IPS-20b (cell line): ENCODE data around the gene ZDHHC11.
"Not testable (repeated sequence)": the region's sequence is repeated elsewhere in the genome, so short reads cannot be mapped to it uniquely, and the experiment has no call there.

ENCODE experiments used
- H3K27ac ChIP-seq: one replicate; pipeline ENCODE4 v1.5.1; 2013; ENCODE audit warnings: low read length
- H3K27me3 ChIP-seq: 2 replicates; pipeline ENCODE4 v1.6.1; 2013; ENCODE audit warnings: mild to moderate bottlenecking, low read length, inconsistent platforms; ENCODE audit not compliant: insufficient read depth
- H3K36me3 ChIP-seq: 2 replicates; pipeline ENCODE4 v1.6.1; 2013; ENCODE audit warnings: low read depth, mild to moderate bottlenecking, inconsistent platforms, low read length, moderate library complexity; ENCODE audit not compliant: insufficient read depth
- H3K4me1 ChIP-seq: 2 replicates; pipeline ENCODE4 v1.6.1; 2013; ENCODE audit warnings: mild to moderate bottlenecking, control low read depth, inconsistent platforms, low read length, moderate library complexity; ENCODE audit not compliant: insufficient read depth
- H3K4me3 ChIP-seq: 2 replicates; pipeline ENCODE4 v1.5.1; 2013; ENCODE audit warnings: mild to moderate bottlenecking, low read length, inconsistent platforms
- H3K9ac ChIP-seq: 2 replicates; pipeline ENCODE4 v1.6.1; 2013; ENCODE audit warnings: low read depth, mild to moderate bottlenecking, inconsistent platforms, low read length, moderate library complexity
- H3K9me3 ChIP-seq: 2 replicates; pipeline ENCODE4 v1.6.1; 2013; ENCODE audit warnings: mild to moderate bottlenecking, low read depth, low read length, inconsistent platforms; ENCODE audit not compliant: insufficient read depth

The ZDHHC11 gene

DNA sequence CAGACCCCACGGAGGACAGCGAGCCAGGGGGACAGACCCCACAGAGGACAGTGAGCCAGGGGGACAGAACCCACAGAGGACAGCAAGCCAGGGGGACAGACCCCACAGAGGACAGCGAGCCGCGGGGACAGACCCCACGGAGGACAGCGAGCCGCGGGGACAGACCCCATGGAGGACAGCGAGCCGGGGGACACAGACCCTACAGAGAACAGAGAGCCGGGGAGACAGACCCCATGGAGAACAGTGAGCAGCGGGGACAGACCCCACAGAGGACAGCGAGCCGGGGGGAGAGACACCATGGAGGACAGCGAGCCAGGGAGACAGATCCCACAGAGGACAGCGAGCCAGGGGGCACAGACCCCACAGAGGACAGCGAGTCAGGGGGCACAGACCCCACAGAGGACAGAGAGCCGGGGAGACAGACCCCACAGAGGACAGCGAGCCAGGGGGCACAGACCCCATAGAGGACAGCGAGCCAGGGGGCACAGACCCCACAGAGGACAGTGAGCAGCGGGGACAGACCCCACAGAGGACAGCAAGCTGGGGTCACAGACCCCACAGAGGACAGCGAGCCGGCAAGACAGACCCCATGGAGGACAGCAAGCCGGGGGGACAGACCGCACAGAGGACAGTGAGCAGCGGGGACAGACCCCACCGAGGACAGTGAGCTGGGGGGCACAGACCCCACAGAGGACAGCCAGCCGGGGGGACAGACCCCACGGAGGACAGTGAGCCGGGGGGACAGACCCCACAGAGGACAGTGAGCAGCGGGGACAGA lies 4.4 kb upstream of the ZDHHC11 start:
- no peaks in the 10 kb centered on the region for H3K36me3 ChIP-seq
- H3K27ac ChIP-seq = no peak overlapping the region
- H3K27me3 ChIP-seq = no peaks in the 10 kb centered on the region
- H3K9ac ChIP-seq = no peak overlapping the region
- no peaks in the 10 kb centered on the region for H3K4me1 ChIP-seq
- H3K9me3 ChIP-seq = no peaks in the 10 kb centered on the region
- H3K4me3 ChIP-seq = no peak overlapping the region

DNA sequence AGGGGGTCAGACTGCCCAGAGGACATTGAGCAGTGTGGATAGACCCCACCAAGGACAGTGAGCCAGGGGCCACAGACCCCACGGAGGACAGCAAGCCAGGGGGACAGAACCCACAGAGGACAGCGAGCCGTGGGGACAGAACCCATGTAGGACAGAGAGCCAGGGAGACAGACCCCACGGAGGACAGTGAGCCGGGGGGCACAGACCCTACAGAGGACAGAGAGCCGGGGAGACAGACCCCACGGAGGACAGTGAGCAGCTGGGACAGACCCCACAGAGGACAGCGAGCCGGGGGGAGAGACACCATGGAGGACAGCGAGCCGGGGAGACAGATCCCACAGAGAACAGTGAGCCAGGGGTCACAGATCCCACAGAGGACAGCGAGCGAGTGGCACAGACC lies 3.4 kb upstream of the ZDHHC11 start:
- Histone ChIP-seq H3K9me3 (no peaks in the 10 kb centered on the region), H3K4me3 (no peak overlapping the region), H3K36me3 (no peaks in the 10 kb centered on the region), H3K27me3 (no peaks in the 10 kb centered on the region), H3K4me1 (no peaks in the 10 kb centered on the region), H3K9ac (no peak overlapping the region), H3K27ac (no peak overlapping the region)

DNA sequence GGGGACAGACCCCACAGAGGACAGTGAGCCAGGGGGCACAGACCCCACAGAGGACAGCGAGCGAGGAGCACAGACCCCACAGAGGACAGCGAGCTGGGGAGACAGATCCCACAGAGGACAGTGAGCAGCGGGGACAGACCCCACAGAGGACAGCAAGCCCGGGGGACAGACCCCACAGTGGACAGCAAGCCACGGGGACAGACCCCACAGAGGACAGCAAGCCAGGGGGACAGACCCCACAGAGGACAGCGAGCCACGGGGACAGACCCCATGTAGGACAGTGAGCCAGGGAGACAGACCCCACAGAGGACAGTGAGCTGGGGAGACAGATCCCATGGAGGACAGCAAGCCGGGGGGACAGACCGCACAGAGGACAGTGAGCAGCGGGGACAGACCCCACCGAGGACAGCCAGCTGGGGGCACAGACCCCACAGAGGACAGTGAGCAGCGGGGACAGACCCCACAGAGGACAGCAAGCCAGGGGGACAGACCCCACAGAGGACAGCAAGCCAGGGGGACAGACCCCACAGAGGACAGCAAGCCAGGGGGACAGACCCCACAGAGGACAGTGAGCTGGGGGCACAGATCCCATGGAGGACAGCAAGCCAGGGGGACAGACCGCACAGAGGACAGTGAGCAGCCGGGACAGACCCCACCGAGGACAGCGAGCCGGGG lies 2.8 kb upstream of the ZDHHC11 start:
- H3K36me3 ChIP-seq, H3K27me3 ChIP-seq, H3K4me3 ChIP-seq, H3K9ac ChIP-seq, H3K9me3 ChIP-seq, H3K4me1 ChIP-seq, H3K27ac ChIP-seq: not testable (repeated sequence)

DNA sequence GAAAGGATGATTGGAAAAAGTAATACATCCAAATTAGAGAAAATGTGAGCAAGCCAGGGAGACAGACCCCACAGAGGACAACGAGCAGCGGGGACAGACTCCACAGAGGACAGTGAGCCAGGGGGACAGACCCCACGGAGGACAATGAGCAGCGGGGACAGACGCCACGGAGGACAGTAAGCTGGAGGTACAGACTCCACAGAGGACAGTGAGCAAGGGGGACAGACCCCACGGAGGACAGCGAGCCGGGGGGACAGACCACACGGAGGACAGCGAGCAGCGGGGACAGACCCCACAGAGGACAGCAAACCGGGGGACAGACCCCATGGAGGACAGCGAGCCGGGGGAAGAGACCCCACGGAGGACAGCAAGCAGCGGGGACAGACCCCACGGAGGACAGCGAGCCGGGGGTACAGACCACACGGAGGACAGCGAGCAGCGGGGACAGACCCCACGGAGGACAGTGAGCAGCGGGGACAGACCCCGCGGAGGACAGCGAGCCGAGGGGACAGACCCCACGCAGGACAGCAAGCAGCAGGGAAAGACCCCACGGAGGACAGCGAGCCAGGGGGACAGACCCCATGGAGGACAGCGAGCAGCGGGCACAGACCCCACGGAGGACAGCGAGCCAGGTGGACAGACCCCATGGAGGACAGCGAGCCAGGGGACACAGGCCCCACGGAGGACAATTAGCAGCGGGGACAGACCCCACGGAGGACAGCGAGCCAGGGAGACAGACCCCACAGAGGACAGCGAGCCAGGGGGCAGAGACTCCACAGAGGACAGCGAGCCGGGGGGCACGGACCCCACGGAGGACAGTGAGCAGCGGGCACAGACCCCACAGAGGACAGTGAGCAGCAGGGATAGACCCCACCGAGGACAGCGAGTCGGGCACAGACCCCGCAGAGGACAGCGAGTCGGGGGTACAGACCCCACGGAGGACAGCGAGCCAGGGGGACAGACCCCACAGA lies 1.9 kb upstream of the ZDHHC11 start:
- no peaks in the 10 kb centered on the region for H3K4me1 ChIP-seq
- no peaks in the 10 kb centered on the region for H3K27me3 ChIP-seq
- H3K9ac ChIP-seq = no peak overlapping the region
- H3K4me3 ChIP-seq = no peak overlapping the region
- H3K36me3 ChIP-seq = no peaks in the 10 kb centered on the region
- H3K27ac ChIP-seq = no peak overlapping the region
- H3K9me3 ChIP-seq = no peaks in the 10 kb centered on the region

DNA sequence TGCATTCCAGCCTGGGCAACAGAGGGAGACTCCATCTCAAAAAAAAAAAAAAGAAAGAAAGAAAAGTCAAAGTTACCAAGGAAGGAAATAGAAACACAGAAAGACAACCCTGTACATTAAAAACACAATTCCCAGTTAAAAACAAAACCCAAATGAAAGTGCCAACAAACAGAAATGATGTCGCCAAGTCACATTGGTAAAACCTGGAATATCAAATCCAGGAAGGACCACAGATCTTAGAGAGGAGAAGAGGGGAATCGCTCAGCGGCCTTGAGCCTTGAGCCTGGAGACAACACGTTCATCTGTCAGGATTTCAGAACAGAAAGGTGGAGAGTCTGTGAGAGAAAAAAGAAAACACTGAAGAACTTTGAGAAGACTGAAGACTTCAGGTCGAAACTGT lies 1.2 kb upstream of the ZDHHC11 start:
- Histone ChIP-seq H3K4me3 (no peak overlapping the region), H3K27me3 (no peaks in the 10 kb centered on the region), H3K36me3 (no peaks in the 10 kb centered on the region), H3K27ac (no peak overlapping the region), H3K9me3 (no peaks in the 10 kb centered on the region), H3K9ac (no peak overlapping the region), H3K4me1 (no peaks in the 10 kb centered on the region)

DNA sequence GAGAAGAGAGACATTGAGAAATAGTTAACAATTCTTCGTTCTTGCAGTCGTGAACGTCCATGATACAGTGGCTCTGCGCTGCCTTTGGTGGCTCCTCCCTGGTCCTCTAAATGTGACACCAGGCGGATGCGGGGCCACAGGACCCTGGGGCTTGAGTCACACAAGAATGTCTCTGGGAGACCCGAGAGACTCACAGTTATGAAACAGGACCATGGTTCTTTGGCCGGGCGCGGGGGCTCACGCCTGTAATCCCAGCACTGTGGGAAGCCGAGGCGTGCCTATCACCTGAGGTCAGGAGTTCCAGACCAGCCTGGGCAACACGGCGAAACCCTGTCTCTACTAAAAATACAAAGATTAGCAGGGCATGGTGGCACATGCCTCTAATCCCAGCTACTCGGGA lies 767 bp upstream of the ZDHHC11 start:
- H3K9me3 ChIP-seq = no peaks in the 10 kb centered on the region
- H3K27ac ChIP-seq = no peak overlapping the region
- no peaks in the 10 kb centered on the region for H3K27me3 ChIP-seq
- H3K36me3 ChIP-seq = no peaks in the 10 kb centered on the region
- no peak overlapping the region for H3K4me3 ChIP-seq
- H3K4me1 ChIP-seq = no peaks in the 10 kb centered on the region
- no peak overlapping the region for H3K9ac ChIP-seq

DNA sequence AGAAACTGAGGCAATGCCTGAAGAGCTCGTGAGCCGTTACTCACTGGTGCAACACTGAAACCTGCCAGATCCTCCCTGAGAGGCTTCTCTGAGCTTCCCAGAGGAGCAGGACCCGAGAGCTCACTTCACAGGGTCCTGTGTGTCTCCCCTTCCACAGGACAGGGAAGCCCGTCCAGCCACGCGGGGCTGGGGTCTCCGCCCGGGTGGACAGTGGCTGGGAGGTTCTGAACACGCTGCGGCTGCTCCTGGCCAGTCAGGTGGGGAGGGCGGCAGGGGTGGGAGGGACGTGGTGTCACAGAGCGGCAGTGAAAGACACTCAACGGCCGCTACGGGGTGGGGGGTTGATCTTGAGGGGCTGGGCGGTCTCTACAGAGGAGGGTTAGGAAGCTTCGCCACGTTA lies 290 bp upstream of the ZDHHC11 start:
- Histone ChIP-seq H3K4me1 (no peaks in the 10 kb centered on the region), H3K27me3 (no peaks in the 10 kb centered on the region), H3K36me3 (no peaks in the 10 kb centered on the region), H3K27ac (no peak overlapping the region), H3K9ac (no peak overlapping the region), H3K9me3 (no peaks in the 10 kb centered on the region), H3K4me3 (no peak overlapping the region)

DNA sequence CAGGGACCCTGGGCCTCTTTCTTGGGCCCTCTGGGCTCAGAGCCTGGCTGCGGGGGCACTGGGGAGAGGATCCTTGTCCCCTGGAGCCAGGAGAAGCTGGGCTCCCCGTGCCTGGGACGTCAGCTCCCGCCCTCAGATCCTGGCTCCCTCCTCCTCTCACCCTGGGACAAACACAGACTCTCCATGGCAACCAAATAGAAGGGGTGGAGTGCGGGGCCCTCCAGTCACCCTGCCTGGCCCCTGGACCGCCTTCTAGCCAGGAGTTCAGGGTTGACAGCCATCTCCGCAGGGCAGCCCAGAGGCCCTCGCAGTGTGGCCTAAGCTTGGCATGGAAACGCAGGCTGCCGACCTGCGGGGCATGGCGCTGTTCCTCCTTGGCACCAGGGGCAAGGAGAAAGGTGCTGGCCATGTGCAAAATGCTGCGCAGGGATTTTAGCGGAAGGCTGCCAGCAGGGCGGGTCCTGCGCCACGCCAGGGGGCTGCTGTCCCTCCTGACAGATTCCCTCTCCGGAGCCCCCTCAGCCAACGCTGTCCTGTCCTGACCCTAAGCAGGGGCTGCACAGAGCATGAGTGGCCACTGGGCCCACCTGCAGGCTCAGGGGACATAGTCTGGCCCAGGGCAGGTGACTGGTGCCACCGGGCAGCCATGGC lies 1.0 kb downstream of the ZDHHC11 start:
- no peaks in the 10 kb centered on the region for H3K36me3 ChIP-seq
- H3K4me3 ChIP-seq = no peak overlapping the region
- H3K9ac ChIP-seq = no peak overlapping the region
- H3K4me1 ChIP-seq = no peaks in the 10 kb centered on the region
- no peaks in the 10 kb centered on the region for H3K9me3 ChIP-seq
- no peaks in the 10 kb centered on the region for H3K27me3 ChIP-seq
- H3K27ac ChIP-seq = no peak overlapping the region

DNA sequence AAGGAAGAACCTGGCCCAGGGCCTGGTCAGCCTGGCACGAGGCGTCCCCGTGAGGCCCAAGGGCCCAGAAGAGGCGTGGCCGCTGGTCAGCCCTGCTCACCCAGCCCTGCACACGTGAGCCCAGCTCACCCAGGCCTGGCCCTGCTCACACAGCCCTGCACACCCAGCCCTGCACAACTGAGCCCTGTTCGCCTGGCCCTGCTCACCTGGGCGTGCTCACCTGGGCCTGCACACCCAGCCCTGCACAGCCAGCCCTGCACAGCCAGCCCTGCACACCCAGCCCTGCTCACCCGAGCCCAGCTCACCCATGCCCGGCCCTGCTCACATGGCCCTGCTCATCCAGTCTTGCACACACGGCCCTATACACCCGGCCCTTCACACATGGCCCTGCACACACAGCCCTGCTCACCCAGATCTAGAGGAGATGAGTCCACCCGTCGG lies 2.1 kb downstream of the ZDHHC11 start:
- H3K9me3 ChIP-seq = no peaks in the 10 kb centered on the region
- no peaks in the 10 kb centered on the region for H3K4me1 ChIP-seq
- no peak overlapping the region for H3K4me3 ChIP-seq
- H3K36me3 ChIP-seq = no peaks in the 10 kb centered on the region
- no peaks in the 10 kb centered on the region for H3K27me3 ChIP-seq
- H3K9ac ChIP-seq = no peak overlapping the region
- no peak overlapping the region for H3K27ac ChIP-seq

DNA sequence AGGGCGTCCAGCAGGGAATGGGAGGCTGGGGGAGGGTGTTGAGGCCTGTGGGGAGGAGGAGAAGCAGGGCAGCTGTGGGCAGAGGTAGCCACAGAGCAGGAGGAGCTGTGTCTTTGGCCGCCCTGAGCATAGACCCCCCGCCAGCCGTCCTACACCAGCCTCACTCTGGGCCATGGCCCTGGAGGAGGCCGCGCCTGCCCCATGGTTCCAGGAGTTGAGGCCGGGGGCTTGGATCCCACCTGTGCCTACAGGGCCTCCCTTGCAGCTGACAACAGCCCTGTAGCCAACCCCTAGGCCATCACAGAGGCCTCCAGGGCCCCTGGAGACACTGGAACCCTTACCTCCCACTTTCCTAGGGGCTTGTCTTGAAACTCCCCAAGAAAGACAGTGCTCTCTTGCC lies 3.0 kb downstream of the ZDHHC11 start:
- H3K9me3 ChIP-seq, H3K27ac ChIP-seq: not testable (repeated sequence)

DNA sequence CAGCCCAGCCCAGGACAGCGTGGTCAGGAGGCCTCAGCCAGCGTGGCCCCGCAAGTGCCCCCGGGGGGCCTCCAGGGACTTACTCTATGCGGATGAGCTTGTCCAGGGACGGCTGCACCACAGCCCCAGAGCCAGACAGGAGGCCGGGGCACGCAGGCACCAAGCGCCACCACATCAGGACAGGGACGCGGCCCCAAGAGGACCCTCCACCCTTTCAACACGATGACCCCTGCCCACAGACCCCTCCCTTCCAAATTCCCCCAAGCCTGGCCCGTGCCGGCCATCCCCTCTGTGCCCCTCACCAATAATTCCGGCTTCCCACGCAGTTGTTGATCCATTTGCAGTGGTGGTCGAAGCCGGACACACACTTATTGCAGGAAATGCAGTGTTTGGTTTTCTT lies 3.6 kb downstream of the ZDHHC11 start:
- not testable (repeated sequence) for H3K36me3 ChIP-seq, H3K9ac ChIP-seq, H3K27ac ChIP-seq, H3K27me3 ChIP-seq, H3K4me1 ChIP-seq, H3K9me3 ChIP-seq, H3K4me3 ChIP-seq

More for the DNA sequence above, 3.0 kb downstream of the ZDHHC11 start:
- not testable (repeated sequence) for H3K9ac ChIP-seq, H3K27me3 ChIP-seq, H3K4me1 ChIP-seq, H3K36me3 ChIP-seq, H3K4me3 ChIP-seq
